Left kidney (tissue), 2 donors: ENCODE results near the gene PLCB3. TPM values are rescaled to one million over a fixed set of nuclear protein-coding genes. Genes with fewer than 3 reads are reported as not detected.
A peak's percentile ranks its signal among the peaks of the same experiment; 100 is the strongest.
"Not testable (repeated sequence)": the region's sequence is repeated elsewhere in the genome, so short reads cannot be mapped to it uniquely, and the experiment has no call there.

Experiments used
- DNase-seq: peaks from one replicate; pipeline ENCODE4 v3.0.0-alpha.2; 2013
- polyA plus RNA-seq: library from polyadenylated mRNA; unstranded; fragments of 120-200 nt; gene quantifications from one replicate; pipeline ENCODE4 v1.2.1, GENCODE V29; 2013; ENCODE audit not compliant: insufficient read length

PLCB3 gene
- polyA plus RNA-seq, 1 donor = 13.5 TPM

GRCh38 chr11:64303109-64304031 is 52.0 kb downstream of the PLCB3 start:
- DNase-seq = no peak

- no peak for DNase-seq
Observed at GRCh38 chr11:64304032-64304315, 52.6 kb downstream of the PLCB3 start.

GRCh38 chr11:64304316-64305072 is 53.2 kb downstream of the PLCB3 start:
- peak; percentile 86 for DNase-seq

- peak; percentile 97 for DNase-seq
Observed at GRCh38 chr11:64305075-64305690, 53.9 kb downstream of the PLCB3 start, which contains the start of gene ESRRA. Gene ESRRA (plus strand): TSS chr11:64305524. CDS start chr11:64307180, 1,656 bp downstream.

- DNase-seq = peak; percentile 46
Observed at GRCh38 chr11:64305691-64306562, 54.6 kb downstream of the PLCB3 start.

GRCh38 chr11:64306563-64306875 is 55.2 kb downstream of the PLCB3 start:
- no peak for DNase-seq

GRCh38 chr11:64306876-64307622 is 55.7 kb downstream of the PLCB3 start:
- DNase-seq = no peak

- not testable (repeated sequence) for DNase-seq
Observed at GRCh38 chr11:64307795-64308194, 56.5 kb downstream of the PLCB3 start.

GRCh38 chr11:64312947-64313346 is 61.6 kb downstream of the PLCB3 start:
- DNase-seq = no peak

GRCh38 chr11:64313491-64314145 is 62.3 kb downstream of the PLCB3 start:
- DNase-seq = no peak

- DNase-seq = no peak
Observed at GRCh38 chr11:64314146-64314804, 62.9 kb downstream of the PLCB3 start.

- DNase-seq = no peak
Observed at GRCh38 chr11:64314805-64315561, 63.7 kb downstream of the PLCB3 start.

- not testable (repeated sequence) for DNase-seq
Observed at GRCh38 chr11:64315667-64316526, 64.6 kb downstream of the PLCB3 start.

GRCh38 chr11:64316672-64317324 is 65.5 kb downstream of the PLCB3 start:
- no peak for DNase-seq

GRCh38 chr11:64317325-64317960 is 66.1 kb downstream of the PLCB3 start, which contains the start of gene TRMT112:
Gene TRMT112 (minus strand): TSS chr11:64317559. CDS start chr11:64317526, 33 bp downstream.
- DNase-seq = peak; percentile 96

GRCh38 chr11:64317961-64318765 is 66.8 kb downstream of the PLCB3 start, which contains the start of gene PRDX5:
Gene PRDX5 (plus strand): TSS chr11:64318121. CDS start chr11:64318216, 95 bp downstream.
- DNase-seq = peak; percentile 93
